ENCODE measurements around the gene EVC2.
"Not testable (repeated sequence)": the region's sequence is repeated elsewhere in the genome, so short reads cannot be mapped to it uniquely, and the experiment has no call there.

EVC2 gene

GRCh38 chr4:5629542-5629941, 78.8 kb downstream of the EVC2 start:
- DNase-seq (ENCODE audit: low read depth) = no peak

- DNase-seq (ENCODE audit: low read depth) = no peak
These were observed 81.4 kb downstream of the EVC2 start for GRCh38 chr4:5626913-5627312.

- DNase-seq (ENCODE audit: low read depth) = no peak
These were observed 85.8 kb downstream of the EVC2 start for GRCh38 chr4:5622596-5622995.

GRCh38 chr4:5619913-5620625, 88.3 kb downstream of the EVC2 start:
- no peak for DNase-seq (ENCODE audit: low read depth)

GRCh38 chr4:5618051-5618960, 90.1 kb downstream of the EVC2 start:
- DNase-seq (ENCODE audit: low read depth) = no peak

GRCh38 chr4:5616331-5616950, 91.9 kb downstream of the EVC2 start:
- no peak for DNase-seq (ENCODE audit: low read depth)

- DNase-seq (ENCODE audit: low read depth) = no peak
These were observed 92.8 kb downstream of the EVC2 start for GRCh38 chr4:5615496-5616075.

GRCh38 chr4:5611750-5612149, 96.6 kb downstream of the EVC2 start:
- DNase-seq (ENCODE audit: low read depth) = no peak

- DNase-seq (ENCODE audit: low read depth) = no peak
These were observed 98.9 kb downstream of the EVC2 start for GRCh38 chr4:5609306-5610007.

GRCh38 chr4:5593828-5594227, 114.5 kb downstream of the EVC2 start:
- DNase-seq (ENCODE audit: low read depth) = not testable (repeated sequence)

GRCh38 chr4:5592272-5592671, 116.1 kb downstream of the EVC2 start:
- DNase-seq (ENCODE audit: low read depth) = no peak

GRCh38 chr4:5589495-5589894, 118.9 kb downstream of the EVC2 start:
- no peak for DNase-seq (ENCODE audit: low read depth)

GRCh38 chr4:5588046-5588445, 120.3 kb downstream of the EVC2 start:
- no peak for DNase-seq (ENCODE audit: low read depth)

GRCh38 chr4:5575941-5576340, 132.4 kb downstream of the EVC2 start:
- no peak for DNase-seq (ENCODE audit: low read depth)

- DNase-seq (ENCODE audit: low read depth) = no peak
These were observed 134.0 kb downstream of the EVC2 start for GRCh38 chr4:5574386-5574785.

GRCh38 chr4:5573965-5574364, 134.4 kb downstream of the EVC2 start:
- no peak for DNase-seq (ENCODE audit: low read depth)

GRCh38 chr4:5572751-5573150, 135.6 kb downstream of the EVC2 start:
- DNase-seq (ENCODE audit: low read depth) = no peak

- DNase-seq (ENCODE audit: low read depth) = no peak
These were observed 136.2 kb downstream of the EVC2 start for GRCh38 chr4:5572114-5572513.

- no peak for DNase-seq (ENCODE audit: low read depth)
These were observed 136.7 kb downstream of the EVC2 start for GRCh38 chr4:5571646-5572045.

- no peak for DNase-seq (ENCODE audit: low read depth)
These were observed 138.9 kb downstream of the EVC2 start for GRCh38 chr4:5569451-5569850.

GRCh38 chr4:5568931-5569330, 139.4 kb downstream of the EVC2 start:
- DNase-seq (ENCODE audit: low read depth) = no peak

GRCh38 chr4:5568336-5568735, 140.0 kb downstream of the EVC2 start:
- no peak for DNase-seq (ENCODE audit: low read depth)

Data from activated T-cell treated with anti-CD3 and anti-CD28 coated beads for 48 hours (primary cell).